ENCODE data around the gene MARCHF9.
"Not testable (repeated sequence)": the region's sequence is repeated elsewhere in the genome, so short reads cannot be mapped to it uniquely, and the experiment has no call there.

Gene MARCHF9

DNA sequence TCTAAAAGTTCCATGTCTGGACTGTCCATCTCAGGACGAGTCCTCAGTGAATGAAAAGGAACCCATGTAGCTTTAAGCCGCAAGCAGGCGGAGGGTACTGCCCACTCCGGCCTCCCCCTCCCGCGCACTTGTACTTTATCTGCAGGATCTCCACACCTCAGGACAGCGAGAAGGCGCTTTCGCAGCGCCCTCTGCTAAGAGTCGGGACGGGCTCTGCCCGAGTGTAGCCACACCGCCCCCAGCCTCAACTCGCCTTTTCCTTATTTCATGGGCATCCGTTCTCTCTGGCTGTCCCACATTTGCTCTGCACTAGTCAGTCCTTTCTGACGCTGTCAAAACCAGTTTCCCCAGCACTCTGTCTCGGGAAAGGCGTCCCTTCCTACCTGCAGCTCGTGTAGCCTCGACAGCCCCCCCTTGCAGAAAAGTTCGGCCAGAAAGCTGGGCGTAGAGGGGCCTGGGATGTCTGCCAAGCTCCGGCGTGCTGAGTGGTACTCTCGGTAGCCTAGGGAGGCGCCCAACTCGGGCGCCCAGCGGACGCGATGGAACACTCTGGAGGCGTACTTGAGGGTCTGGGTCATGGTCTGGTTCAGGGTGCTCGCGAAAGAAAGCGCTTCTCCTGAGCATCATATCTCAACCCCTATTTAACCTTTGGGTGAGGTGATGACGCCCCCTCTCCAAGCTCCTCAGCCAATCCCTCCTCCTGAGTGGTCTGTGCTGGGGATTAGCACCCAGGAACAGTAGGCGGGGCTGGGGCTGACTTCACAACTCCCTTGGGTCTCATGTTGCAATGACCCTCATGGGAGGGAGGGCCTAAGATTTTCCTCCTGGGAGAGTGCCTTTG is 11.8 kb downstream of the MARCHF9 start, which contains the start of gene CYP27B1:
Gene CYP27B1 (minus strand): TSS at position 615 of the 841 bp plus-strand sequence. CDS start 37 bp downstream, at position 578.
- Histone ChIP-seq H3K4me1 (ENCODE audit: control insufficient read depth, insufficient read depth, low read length, poor library complexity, severe bottlenecking) (peaks cover 13% of the 10 kb centered on the region), H3K36me3 (ENCODE audit: control insufficient read depth, insufficient read depth, low read length) (peaks cover 25% of the 10 kb centered on the region), H3K27ac (ENCODE audit: low read depth, low read length, severe bottlenecking) (no peak within 1 kb of the TSS), H3K4me3 (ENCODE audit: extremely low read depth, insufficient read depth, low read length, poor library complexity, severe bottlenecking) (no peak within 1 kb of the TSS), H3K9me3 (ENCODE audit: control insufficient read depth, low read length) (no peaks in the 10 kb centered on the region)
- 5 to 6% methylated on average over 29 to 31 of the region's 38 CpGs for WGBS, 2 experiments (ENCODE audit: insufficient coverage in 2 of 2)

DNA sequence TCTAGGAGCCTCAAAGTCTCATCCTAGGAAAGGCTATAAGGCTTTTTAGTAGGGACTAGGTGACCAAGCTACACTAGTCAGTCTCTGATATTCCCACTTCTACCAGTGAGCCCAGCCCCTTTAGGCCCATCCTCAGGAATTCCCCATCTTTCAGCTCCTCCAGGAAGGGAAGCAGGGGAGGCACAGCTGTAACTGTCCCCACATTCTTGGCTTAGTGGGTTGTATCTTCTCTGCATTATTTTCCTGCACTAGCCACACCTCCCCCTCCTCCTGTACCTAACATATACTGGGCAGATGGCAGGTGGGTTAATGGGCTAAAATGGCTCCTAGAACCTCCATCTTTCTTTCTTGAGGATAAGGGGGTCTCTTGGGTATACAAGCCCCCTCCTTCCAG is 12.4 kb downstream of the MARCHF9 start:
- H3K9me3 ChIP-seq (ENCODE audit: control insufficient read depth, low read length): no peaks in the 10 kb centered on the region
- no peak overlapping the region for H3K27ac ChIP-seq (ENCODE audit: low read depth, low read length, severe bottlenecking)
- no peak overlapping the region for H3K4me3 ChIP-seq (ENCODE audit: extremely low read depth, insufficient read depth, low read length, poor library complexity, severe bottlenecking)
- H3K4me1 ChIP-seq (ENCODE audit: control insufficient read depth, insufficient read depth, low read length, poor library complexity, severe bottlenecking): peaks cover 13% of the 10 kb centered on the region
- peaks cover 25% of the 10 kb centered on the region for H3K36me3 ChIP-seq (ENCODE audit: control insufficient read depth, insufficient read depth, low read length)

DNA sequence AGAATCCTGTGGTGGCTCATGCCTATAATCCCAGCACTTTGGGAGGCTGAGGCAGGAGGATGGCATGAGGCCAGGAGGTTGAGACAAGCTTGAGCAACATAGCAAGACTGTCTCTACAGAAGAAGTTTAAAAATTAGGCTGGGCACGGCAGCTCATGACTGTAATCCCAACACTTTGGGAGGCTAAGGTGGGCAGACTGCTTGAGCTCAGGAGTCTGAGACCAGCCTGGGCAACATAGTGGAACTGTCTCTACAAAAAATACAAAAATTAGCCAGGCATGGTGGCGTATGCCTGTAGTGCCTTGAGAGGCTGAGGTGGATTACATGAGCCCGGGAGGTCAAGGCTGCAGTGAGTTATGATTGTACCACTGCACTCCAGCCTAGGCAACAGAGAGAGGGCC is 13.0 kb downstream of the MARCHF9 start:
- Histone ChIP-seq H3K9me3 (ENCODE audit: control insufficient read depth, low read length) (no peaks in the 10 kb centered on the region), H3K4me1 (ENCODE audit: control insufficient read depth, insufficient read depth, low read length, poor library complexity, severe bottlenecking) (peaks cover 13% of the 10 kb centered on the region), H3K4me3 (ENCODE audit: extremely low read depth, insufficient read depth, low read length, poor library complexity, severe bottlenecking) (no peak overlapping the region), H3K27ac (ENCODE audit: low read depth, low read length, severe bottlenecking) (no peak overlapping the region), H3K36me3 (ENCODE audit: control insufficient read depth, insufficient read depth, low read length) (peaks cover 25% of the 10 kb centered on the region)
- WGBS, 2 experiments (ENCODE audit: insufficient coverage in 2 of 2): 90 to 100% methylated on average over 1 to 3 of the region's 3 CpGs

DNA sequence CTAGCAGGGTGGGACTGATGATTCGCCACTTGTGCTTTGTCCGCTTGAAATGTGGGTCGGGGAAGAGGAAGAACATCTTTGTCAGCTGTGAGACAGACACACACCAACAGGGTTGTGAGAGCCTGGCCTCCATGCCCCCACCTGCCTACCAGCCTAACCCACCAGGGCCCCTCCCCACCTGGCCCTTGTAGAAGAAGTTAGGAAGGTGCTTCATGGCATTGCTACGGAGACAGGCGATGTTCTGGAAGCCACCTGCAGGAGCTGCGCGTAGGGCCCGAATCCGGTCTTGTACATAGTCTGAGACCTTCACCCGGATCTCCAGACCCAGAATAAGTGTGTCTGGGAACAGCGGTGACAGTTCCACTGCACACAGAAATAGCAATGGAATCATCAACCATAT is 14.7 kb downstream of the MARCHF9 start:
- no peak overlapping the region for H3K4me3 ChIP-seq (ENCODE audit: extremely low read depth, insufficient read depth, low read length, poor library complexity, severe bottlenecking)
- H3K4me1 ChIP-seq (ENCODE audit: control insufficient read depth, insufficient read depth, low read length, poor library complexity, severe bottlenecking): peaks cover 13% of the 10 kb centered on the region
- no peaks in the 10 kb centered on the region for H3K9me3 ChIP-seq (ENCODE audit: control insufficient read depth, low read length)
- H3K27ac ChIP-seq (ENCODE audit: low read depth, low read length, severe bottlenecking): no peak overlapping the region
- peaks cover 25% of the 10 kb centered on the region for H3K36me3 ChIP-seq (ENCODE audit: control insufficient read depth, insufficient read depth, low read length)
- 95 to 96% methylated on average over 9 to 10 of the region's 11 CpGs for WGBS, 2 experiments (ENCODE audit: insufficient coverage in 2 of 2)

DNA sequence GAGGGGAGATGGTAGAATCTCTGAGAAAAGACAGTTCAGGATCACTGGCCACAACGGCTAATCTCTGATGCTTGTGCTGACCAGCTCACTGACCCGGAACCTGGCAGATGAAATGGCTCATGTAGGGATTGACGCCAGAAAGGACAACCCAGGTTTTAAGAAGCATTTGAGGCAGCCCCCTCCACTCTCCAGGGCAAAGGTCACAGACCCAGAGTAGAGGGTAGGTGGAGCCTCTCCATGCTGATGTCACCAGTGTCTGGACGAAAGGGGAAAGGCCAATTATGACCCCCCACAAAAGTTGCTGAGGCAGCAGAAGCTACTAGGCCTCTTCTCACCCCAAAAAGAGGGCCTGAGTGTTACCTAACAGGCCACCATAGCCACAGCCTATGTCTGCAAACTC is 15.8 kb downstream of the MARCHF9 start:
- peak overlapping the region; percentile 74 for H3K4me3 ChIP-seq (ENCODE audit: extremely low read depth, insufficient read depth, low read length, poor library complexity, severe bottlenecking)
- H3K27ac ChIP-seq (ENCODE audit: low read depth, low read length, severe bottlenecking): no peak overlapping the region
- 91 to 98% methylated on average over 3 to 4 of the region's 4 CpGs for WGBS, 2 experiments (ENCODE audit: insufficient coverage in 2 of 2)

DNA sequence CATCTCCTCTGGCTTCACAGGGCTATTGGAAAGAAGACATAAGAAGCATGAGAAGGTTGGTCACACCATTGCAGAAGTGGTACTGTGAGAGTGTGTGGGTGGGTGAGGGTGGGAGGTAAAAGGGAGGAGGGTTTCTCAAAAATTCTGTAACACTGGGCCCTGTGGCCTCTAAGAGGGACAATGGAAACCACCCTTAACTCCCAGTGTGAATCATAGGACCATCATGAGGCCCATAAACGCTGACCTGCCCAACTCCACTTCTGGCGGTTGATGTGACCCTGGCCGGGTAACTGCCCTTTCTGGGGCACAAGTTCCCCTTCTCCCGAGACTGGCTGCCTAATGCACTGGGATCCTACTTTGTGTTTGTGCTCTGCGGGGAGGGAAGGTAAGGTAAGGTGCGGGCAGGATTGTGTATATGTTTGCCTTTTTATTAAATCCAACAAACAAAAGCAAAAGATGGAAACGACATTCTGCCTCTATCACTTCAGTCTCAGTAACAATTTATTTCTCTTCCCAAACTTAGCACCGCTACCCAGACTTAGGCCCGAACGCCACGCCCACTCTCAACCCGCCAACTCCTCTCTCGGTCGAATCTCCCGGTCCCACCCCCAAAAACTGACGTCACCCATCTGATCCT is 16.5 kb downstream of the MARCHF9 start:
- WGBS, 2 experiments (ENCODE audit: insufficient coverage in 2 of 2): 1% methylated on average over 12 to 13 of the region's 16 CpGs
- peaks cover 7% of the 10 kb centered on the region for H3K4me1 ChIP-seq (ENCODE audit: control insufficient read depth, insufficient read depth, low read length, poor library complexity, severe bottlenecking)
- peaks cover 25% of the 10 kb centered on the region for H3K36me3 ChIP-seq (ENCODE audit: control insufficient read depth, insufficient read depth, low read length)
- no peaks in the 10 kb centered on the region for H3K9me3 ChIP-seq (ENCODE audit: control insufficient read depth, low read length)
- peak overlapping the region; percentile 74 for H3K4me3 ChIP-seq (ENCODE audit: extremely low read depth, insufficient read depth, low read length, poor library complexity, severe bottlenecking)
- H3K27ac ChIP-seq (ENCODE audit: low read depth, low read length, severe bottlenecking): peak overlapping the region; percentile 96

More for the DNA sequence above, 15.8 kb downstream of the MARCHF9 start:
- H3K4me1 ChIP-seq (ENCODE audit: control insufficient read depth, insufficient read depth, low read length, poor library complexity, severe bottlenecking): peaks cover 10% of the 10 kb centered on the region
- H3K36me3 ChIP-seq (ENCODE audit: control insufficient read depth, insufficient read depth, low read length): peaks cover 25% of the 10 kb centered on the region
- no peaks in the 10 kb centered on the region for H3K9me3 ChIP-seq (ENCODE audit: control insufficient read depth, low read length)

DNA sequence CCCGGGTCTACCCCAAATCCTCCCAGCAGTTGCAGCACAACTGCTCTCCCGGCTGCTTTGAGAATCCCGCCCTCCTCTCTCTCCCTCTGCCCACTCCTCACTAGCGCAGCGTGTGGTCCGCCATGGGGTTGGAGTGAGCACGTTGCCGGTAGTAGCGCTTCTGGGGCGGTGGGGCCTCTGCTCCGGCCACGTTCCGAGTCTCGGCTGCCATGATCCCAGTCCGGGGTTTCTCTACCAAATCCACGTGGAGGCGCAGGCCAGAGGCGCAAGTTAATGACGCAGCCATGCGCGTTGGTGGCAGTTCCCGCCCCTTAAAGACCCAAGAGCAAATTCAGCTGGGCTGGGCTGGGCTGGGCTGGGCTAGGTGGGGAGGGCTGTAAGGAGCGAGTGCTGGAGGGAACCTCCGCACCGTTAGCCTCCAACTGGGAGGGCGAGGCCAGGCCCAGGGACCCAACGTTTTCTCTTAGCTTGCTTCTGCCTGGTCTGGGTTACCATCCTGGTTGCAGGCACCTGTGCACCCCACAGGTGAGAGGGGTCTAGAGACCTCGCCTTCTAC is 17.0 kb downstream of the MARCHF9 start, which contains the start of gene METTL1:
Gene METTL1 (minus strand): TSS at position 233 of the 556 bp plus-strand sequence. CDS start 22 bp downstream, at position 211.
- peaks cover 3% of the 10 kb centered on the region for H3K4me1 ChIP-seq (ENCODE audit: control insufficient read depth, insufficient read depth, low read length, poor library complexity, severe bottlenecking)

DNA sequence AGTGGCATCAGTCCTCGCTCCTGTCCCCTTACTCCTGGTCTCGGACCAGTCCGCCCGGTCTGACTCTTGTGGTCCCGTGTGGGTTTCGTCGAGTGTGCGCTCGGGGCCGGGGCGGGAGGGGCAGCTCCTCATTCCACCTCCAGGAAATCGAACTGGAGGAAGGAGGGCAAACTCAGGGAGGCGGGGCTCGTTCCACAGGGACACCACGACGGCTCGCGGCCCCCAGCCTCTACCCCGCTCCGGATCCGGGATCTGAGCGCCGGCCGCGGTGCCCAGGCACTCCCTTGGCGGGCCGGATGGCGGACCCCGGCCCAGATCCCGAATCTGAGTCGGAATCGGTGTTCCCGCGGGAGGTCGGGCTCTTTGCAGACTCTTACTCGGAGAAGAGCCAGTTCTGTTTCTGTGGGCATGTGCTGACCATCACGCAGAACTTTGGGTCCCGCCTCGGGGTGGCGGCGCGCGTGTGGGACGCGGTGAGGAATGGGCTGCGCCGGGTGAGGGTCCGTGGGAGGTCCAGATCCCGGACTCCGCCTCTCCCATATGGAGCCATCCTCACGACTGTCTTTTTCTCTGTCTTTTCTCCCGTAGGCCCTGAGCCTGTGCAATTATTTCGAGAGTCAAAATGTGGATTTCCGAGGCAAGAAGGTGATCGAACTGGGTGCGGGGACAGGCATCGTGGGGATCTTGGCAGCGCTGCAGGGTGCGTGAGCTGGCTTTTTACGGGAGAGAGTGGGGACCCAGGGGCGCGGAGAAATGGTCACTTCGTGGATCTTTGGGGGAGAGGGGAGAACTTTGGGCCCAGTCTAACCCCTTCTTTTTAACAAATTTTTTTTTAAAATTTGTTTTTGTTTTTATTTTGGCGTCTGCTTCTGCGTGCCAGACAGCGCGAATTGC is 17.8 kb downstream of the MARCHF9 start, which contains the start of gene EEF1AKMT3:
Gene EEF1AKMT3 (plus strand): TSS at position 186 of the 894 bp plus-strand sequence. CDS start 111 bp downstream, at position 297.
- H3K36me3 ChIP-seq (ENCODE audit: control insufficient read depth, insufficient read depth, low read length): peaks cover 25% of the 10 kb centered on the region
- H3K9me3 ChIP-seq (ENCODE audit: control insufficient read depth, low read length): no peaks in the 10 kb centered on the region
- peak within 1 kb of the TSS; percentile 74 for H3K4me3 ChIP-seq (ENCODE audit: extremely low read depth, insufficient read depth, low read length, poor library complexity, severe bottlenecking)
- 0 to 6% methylated on average over 48 to 49 of the region's 67 CpGs for WGBS, 2 experiments (ENCODE audit: insufficient coverage in 2 of 2)
- H3K27ac ChIP-seq (ENCODE audit: low read depth, low read length, severe bottlenecking): peak within 1 kb of the TSS; percentile 96
- H3K4me1 ChIP-seq (ENCODE audit: control insufficient read depth, insufficient read depth, low read length, poor library complexity, severe bottlenecking): peaks cover 3% of the 10 kb centered on the region

More for the DNA sequence above, 17.0 kb downstream of the MARCHF9 start, which contains the start of gene METTL1:
- peak within 1 kb of the TSS; percentile 96 for H3K27ac ChIP-seq (ENCODE audit: low read depth, low read length, severe bottlenecking)
- peak within 1 kb of the TSS; percentile 74 for H3K4me3 ChIP-seq (ENCODE audit: extremely low read depth, insufficient read depth, low read length, poor library complexity, severe bottlenecking)
- H3K36me3 ChIP-seq (ENCODE audit: control insufficient read depth, insufficient read depth, low read length): peaks cover 25% of the 10 kb centered on the region
- 1% methylated on average over 23 of the region's 28 CpGs for WGBS, 2 experiments (ENCODE audit: insufficient coverage in 2 of 2)
- H3K9me3 ChIP-seq (ENCODE audit: control insufficient read depth, low read length): no peaks in the 10 kb centered on the region

DNA sequence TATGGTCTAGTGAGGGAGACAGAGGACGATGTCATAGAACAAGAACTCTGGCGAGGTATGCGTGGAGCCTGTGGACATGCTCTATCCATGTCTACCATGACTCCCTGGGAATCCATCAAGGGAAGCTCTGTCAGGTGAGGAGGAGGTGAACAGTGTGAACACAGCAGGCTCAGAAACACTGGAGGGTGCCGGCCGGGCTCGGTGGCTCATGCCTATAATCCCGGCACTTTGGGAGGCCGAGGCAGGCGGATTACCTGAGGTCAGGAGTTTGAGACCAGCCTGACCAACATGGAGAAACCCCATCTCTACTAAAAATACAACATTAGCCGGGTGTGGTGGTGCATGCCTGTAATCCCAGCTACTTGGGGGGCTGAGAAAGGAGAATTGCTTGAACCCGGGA is 19.7 kb downstream of the MARCHF9 start:
- H3K9me3 ChIP-seq (ENCODE audit: control insufficient read depth, low read length); H3K4me1 ChIP-seq (ENCODE audit: control insufficient read depth, insufficient read depth, low read length, poor library complexity, severe bottlenecking); H3K4me3 ChIP-seq (ENCODE audit: extremely low read depth, insufficient read depth, low read length, poor library complexity, severe bottlenecking); H3K27ac ChIP-seq (ENCODE audit: low read depth, low read length, severe bottlenecking): not testable (repeated sequence)
- H3K36me3 ChIP-seq (ENCODE audit: control insufficient read depth, insufficient read depth, low read length): peaks cover 10% of the 10 kb centered on the region
- WGBS, 2 experiments (ENCODE audit: insufficient coverage in 2 of 2): 97 to 100% methylated on average over 3 to 5 of the region's 11 CpGs

DNA sequence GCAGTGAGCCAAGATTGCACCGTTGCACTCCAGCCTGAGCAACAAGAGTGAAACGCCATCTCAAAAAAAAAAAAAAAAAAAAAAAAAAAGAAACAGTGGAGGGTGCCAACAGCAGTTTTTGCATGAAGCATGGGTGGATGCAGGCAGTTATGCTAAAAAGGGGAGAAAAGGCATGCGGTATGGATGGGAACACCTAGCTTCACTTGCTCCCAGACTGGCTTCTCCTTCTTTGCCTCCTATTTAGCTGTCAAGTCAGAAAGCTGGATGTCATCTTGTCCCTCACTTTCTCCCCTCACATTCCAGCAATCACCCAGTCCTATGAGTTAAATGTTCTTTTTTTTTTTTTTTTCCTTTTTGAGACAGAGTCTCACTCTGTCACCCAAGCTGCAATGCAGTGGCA is 20.1 kb downstream of the MARCHF9 start:
- no CpG with 5 or more reads among the region's 3 CpGs for WGBS, 2 experiments (ENCODE audit: insufficient coverage in 2 of 2)
- no peak overlapping the region for H3K27ac ChIP-seq (ENCODE audit: low read depth, low read length, severe bottlenecking)
- no peak overlapping the region for H3K4me3 ChIP-seq (ENCODE audit: extremely low read depth, insufficient read depth, low read length, poor library complexity, severe bottlenecking)
- H3K36me3 ChIP-seq (ENCODE audit: control insufficient read depth, insufficient read depth, low read length): peaks cover 11% of the 10 kb centered on the region
- H3K4me1 ChIP-seq (ENCODE audit: control insufficient read depth, insufficient read depth, low read length, poor library complexity, severe bottlenecking): peaks cover 3% of the 10 kb centered on the region
- H3K9me3 ChIP-seq (ENCODE audit: control insufficient read depth, low read length): no peaks in the 10 kb centered on the region

Data from mesodermal cell (in vitro differentiated cells).